Thymus (tissue), 11 donors: Measurements from ENCODE around the gene SAMHD1. TPM values are rescaled to one million over a fixed set of nuclear protein-coding genes. Genes with fewer than 3 reads are reported as not detected.

Experiments
- DNase-seq, 9 donors: peaks; one replicate each; pipeline ENCODE4 v3.0.0-alpha.2; 2013; ENCODE audit warnings: low spot score in 9 of 9, low read depth in 6 of 9, missing footprints in 1 of 9
- H3K27ac ChIP-seq, 2 donors: one replicate each; pipeline ENCODE4 v1.5.1; 2013; ENCODE audit warnings: control low read depth in 1 of 2, low read depth in 1 of 2, low read length in 1 of 2, mild to moderate bottlenecking in 1 of 2, moderate library complexity in 1 of 2
- H3K27me3 ChIP-seq, 2 donors: one replicate each; pipeline ENCODE4 v1.5.1; 2013; ENCODE audit warnings: low read length in 1 of 2; ENCODE audit not compliant: control insufficient read depth in 2 of 2, insufficient read depth in 1 of 2
- H3K36me3 ChIP-seq, 2 donors: one replicate each; pipeline ENCODE4 v1.5.1; 2013; ENCODE audit warnings: low read length in 1 of 2, mild to moderate bottlenecking in 1 of 2, moderate library complexity in 1 of 2; ENCODE audit not compliant: control insufficient read depth in 2 of 2, insufficient read depth in 2 of 2
- H3K4me1 ChIP-seq, 2 donors: one replicate each; pipeline ENCODE4 v1.5.1; 2013; ENCODE audit warnings: low read length in 2 of 2; ENCODE audit not compliant: control insufficient read depth in 2 of 2, insufficient read depth in 2 of 2
- H3K4me3 ChIP-seq, 2 donors: one replicate each; pipeline ENCODE4 v1.5.1; 2013; ENCODE audit warnings: low read length in 2 of 2, control low read depth in 1 of 2, mild to moderate bottlenecking in 1 of 2
- H3K9me3 ChIP-seq, 2 donors: one replicate each; pipeline ENCODE4 v1.5.1; 2013; ENCODE audit warnings: low read length in 1 of 2, mild to moderate bottlenecking in 1 of 2; ENCODE audit not compliant: control insufficient read depth in 2 of 2, insufficient read depth in 1 of 2
- WGBS: extraction: QIAGEN DNeasy Blood & Tissue Kit; methylation state at CpG from one replicate; pipeline ENCODE4 v1.1.7; 2013; 5-methylcytosine and 5-hydroxymethylcytosine counted together
- polyA plus RNA-seq: library from polyadenylated mRNA; stranded (reverse); fragments of 200-250 nt; gene quantifications from one replicate; pipeline ENCODE4 v1.2.3, GENCODE V29; 2013
- total RNA-seq: library from RNA; stranded (reverse); fragments of 120-200 nt; gene quantifications from one replicate; pipeline ENCODE4 v1.2.4, GENCODE V29; 2013
- donor health status: healthy.

Gene SAMHD1
- total and polyA plus RNA-seq, 2 donors = 45.3 to 86.2 TPM

GRCh38 chr20:36865076-36865860, 86.2 kb downstream of the SAMHD1 start:
- Histone ChIP-seq H3K4me3 (no peak overlapping the region), H3K4me1 (peaks cover 5 to 19% of the 10 kb centered on the region in 2 donors), H3K27me3 (peaks cover 24 to 56% of the 10 kb centered on the region in 2 donors), H3K36me3 (no peaks in the 10 kb centered on the region), H3K9me3 (no peaks in the 10 kb centered on the region), H3K27ac (no peak overlapping the region)
- no peak for DNase-seq
- 95% methylated on average over 9 of the region's 9 CpGs for whole genome bisulfite sequencing

GRCh38 chr20:36862857-36863668, 88.4 kb downstream of the SAMHD1 start:
- H3K27me3 ChIP-seq = peaks cover 24 to 56% of the 10 kb centered on the region in 2 donors
- peaks cover 5 to 19% of the 10 kb centered on the region in 2 donors for H3K4me1 ChIP-seq
- 1% methylated on average over 129 of the region's 129 CpGs for WGBS
- no peak for DNase-seq
- no peak overlapping the region for H3K27ac ChIP-seq
- H3K9me3 ChIP-seq = no peaks in the 10 kb centered on the region
- H3K4me3 ChIP-seq = peak overlapping the region in 1 of 2 donors; percentile 78
- H3K36me3 ChIP-seq = no peaks in the 10 kb centered on the region

- Histone ChIP-seq H3K4me1 (peaks cover 5 to 20% of the 10 kb centered on the region in 2 donors), H3K27me3 (peaks cover 24 to 56% of the 10 kb centered on the region in 2 donors), H3K4me3 (peak overlapping the region; percentile 30 to 78), H3K27ac (peak overlapping the region; percentile 20 to 60), H3K9me3 (no peaks in the 10 kb centered on the region), H3K36me3 (no peaks in the 10 kb centered on the region)
- WGBS = 67% methylated on average over 45 of the region's 45 CpGs
- no peak for DNase-seq
These were observed 89.4 kb downstream of the SAMHD1 start for GRCh38 chr20:36861875-36862801.

- WGBS = 91% methylated on average over 7 of the region's 7 CpGs
- no peak for DNase-seq
- no peaks in the 10 kb centered on the region for H3K36me3 ChIP-seq
These were observed 90.0 kb downstream of the SAMHD1 start for GRCh38 chr20:36861625-36861874.

GRCh38 chr20:36860811-36861624, 90.5 kb downstream of the SAMHD1 start:
- 97% methylated on average over 14 of the region's 14 CpGs for WGBS
- no peaks in the 10 kb centered on the region for H3K36me3 ChIP-seq
- H3K4me3 ChIP-seq = no peak overlapping the region
- no peak overlapping the region for H3K27ac ChIP-seq
- no peaks in the 10 kb centered on the region for H3K9me3 ChIP-seq
- H3K27me3 ChIP-seq = peaks cover 24 to 46% of the 10 kb centered on the region in 2 donors
- no peak for DNase-seq
- peaks cover 5 to 31% of the 10 kb centered on the region in 2 donors for H3K4me1 ChIP-seq

More at GRCh38 chr20:36861625-36861874, 90.0 kb downstream of the SAMHD1 start:
- Histone ChIP-seq H3K9me3 (no peaks in the 10 kb centered on the region), H3K4me1 (peaks cover 5 to 26% of the 10 kb centered on the region in 2 donors), H3K4me3 (no peak overlapping the region), H3K27ac (no peak overlapping the region), H3K27me3 (peaks cover 24 to 52% of the 10 kb centered on the region in 2 donors)

GRCh38 chr20:36860339-36860738, 91.2 kb downstream of the SAMHD1 start:
- no peaks in the 10 kb centered on the region for H3K9me3 ChIP-seq
- no peaks in the 10 kb centered on the region for H3K36me3 ChIP-seq
- H3K27ac ChIP-seq = no peak overlapping the region
- no peak overlapping the region for H3K4me3 ChIP-seq
- H3K4me1 ChIP-seq = peaks cover 5 to 37% of the 10 kb centered on the region in 2 donors
- 96% methylated on average over 5 of the region's 5 CpGs for WGBS
- H3K27me3 ChIP-seq = peaks cover 24 to 40% of the 10 kb centered on the region in 2 donors
- DNase-seq = no peak

- Histone ChIP-seq H3K4me3 (no peak overlapping the region), H3K27ac (no peak overlapping the region), H3K4me1 (peaks cover 5 to 37% of the 10 kb centered on the region in 2 donors), H3K9me3 (no peaks in the 10 kb centered on the region), H3K27me3 (peaks cover 22 to 34% of the 10 kb centered on the region in 2 donors), H3K36me3 (no peaks in the 10 kb centered on the region)
- no peak for DNase-seq
- WGBS = 93% methylated on average over 6 of the region's 6 CpGs
These were observed 91.7 kb downstream of the SAMHD1 start for GRCh38 chr20:36859700-36860330.

- Histone ChIP-seq H3K4me1 (peaks cover 5 to 36% of the 10 kb centered on the region in 2 donors), H3K27me3 (peaks cover 19 to 28% of the 10 kb centered on the region in 2 donors), H3K27ac (no peak overlapping the region), H3K9me3 (no peaks in the 10 kb centered on the region), H3K36me3 (no peaks in the 10 kb centered on the region), H3K4me3 (no peak overlapping the region)
- DNase-seq = no peak
- 93% methylated on average over 4 of the region's 4 CpGs for WGBS
These were observed 92.3 kb downstream of the SAMHD1 start for GRCh38 chr20:36859282-36859555.
